Liver (tissue), 9 donors: Measurements from ENCODE around the gene SLC17A9. TPM values are rescaled to one million over a fixed set of nuclear protein-coding genes. Genes with fewer than 3 reads are reported as not detected.
"Not testable (repeated sequence)": the region's sequence is repeated elsewhere in the genome, so short reads cannot be mapped to it uniquely, and the experiment has no call there.

Experiments used
- DNase-seq: peaks from one replicate; pipeline ENCODE4 v3.0.0-alpha.2; 2017; ENCODE audit warnings: low spot score
- H3K27ac ChIP-seq, 2 donors: one replicate each; pipeline ENCODE4 v1.7.0; 2013; ENCODE audit warnings: inconsistent platforms in 2 of 2, low read length in 2 of 2, control low read depth in 1 of 2, low read depth in 1 of 2, mild to moderate bottlenecking in 1 of 2
- H3K27me3 ChIP-seq, 4 donors: one replicate each; pipeline versions ENCODE4 v1.6.1 to v1.7.0; 2013; ENCODE audit warnings: low read length in 3 of 4, inconsistent platforms in 1 of 4, mild to moderate bottlenecking in 1 of 4, moderate library complexity in 1 of 4; ENCODE audit not compliant: control insufficient read depth in 4 of 4, insufficient read depth in 4 of 4
- H3K36me3 ChIP-seq, 4 donors: one replicate each; pipeline versions ENCODE4 v1.6.1 to v1.7.0; 2013; ENCODE audit warnings: low read length in 3 of 4, mild to moderate bottlenecking in 3 of 4, low read depth in 1 of 4, moderate library complexity in 1 of 4; ENCODE audit not compliant: control insufficient read depth in 4 of 4, insufficient read depth in 3 of 4
- H3K4me1 ChIP-seq, 4 donors: one replicate each; pipeline versions ENCODE4 v1.6.1 to v1.7.0; 2013; ENCODE audit warnings: low read length in 3 of 4, mild to moderate bottlenecking in 3 of 4, moderate library complexity in 1 of 4; ENCODE audit not compliant: control insufficient read depth in 4 of 4, insufficient read depth in 4 of 4
- H3K4me3 ChIP-seq, 3 donors: one replicate each; pipeline versions ENCODE4 v1.6.1 to v1.7.0; 2013; ENCODE audit warnings: low read length in 3 of 3, control low read depth in 1 of 3, low read depth in 1 of 3, mild to moderate bottlenecking in 1 of 3
- H3K9ac ChIP-seq, 2 donors: one replicate each; pipeline ENCODE4 v1.7.0; 2013; ENCODE audit warnings: low read length in 2 of 2, mild to moderate bottlenecking in 2 of 2, moderate library complexity in 2 of 2, control low read depth in 1 of 2, low read depth in 1 of 2
- H3K9me3 ChIP-seq, 4 donors: one replicate each; pipeline versions ENCODE4 v1.6.1 to v1.7.0; 2013; ENCODE audit warnings: low read length in 3 of 4; ENCODE audit not compliant: control insufficient read depth in 4 of 4
- EGR1 ChIP-seq, 2 donors: IDR thresholded peaks; 2 replicates each; pipeline ENCODE4 v1.6.1; 2016 to 2018; ENCODE audit warnings: antibody characterized with exemption in 2 of 2, low read depth in 2 of 2
- FOXA1 ChIP-seq: IDR thresholded peaks from 2 replicates; pipeline ENCODE4 v1.6.1; 2016; ENCODE audit warnings: antibody characterized with exemption
- FOXA2 ChIP-seq: IDR thresholded peaks from 2 replicates; pipeline ENCODE4 v1.6.1; 2016; ENCODE audit warnings: antibody characterized with exemption
- GABPA ChIP-seq, 2 donors: IDR thresholded peaks in 1 of 2; conservative IDR thresholded peaks in 1 of 2; 2 replicates each; pipeline ENCODE4 v1.6.1; 2016; ENCODE audit warnings: antibody characterized with exemption in 2 of 2, mild to moderate bottlenecking in 1 of 2, moderate library complexity in 1 of 2
- HNF4A ChIP-seq, 2 donors: conservative IDR thresholded peaks; 2 replicates each; pipeline ENCODE4 v1.6.1; 2016; ENCODE audit warnings: antibody characterized with exemption in 2 of 2, mild to moderate bottlenecking in 2 of 2
- HNF4G ChIP-seq: IDR thresholded peaks from 2 replicates; pipeline ENCODE4 v1.6.1; 2016; ENCODE audit warnings: antibody characterized with exemption
- JUND ChIP-seq, 2 donors: IDR thresholded peaks; 2 replicates each; pipeline ENCODE4 v1.6.1; 2016; ENCODE audit warnings: antibody characterized with exemption in 2 of 2
- NR2F2 ChIP-seq: IDR thresholded peaks from 2 replicates; pipeline ENCODE4 v1.6.1; 2016; ENCODE audit warnings: antibody characterized with exemption
- RAD21 ChIP-seq, 2 donors: IDR thresholded peaks; 2 replicates each; pipeline ENCODE4 v1.6.1; 2016; ENCODE audit warnings: antibody characterized with exemption in 2 of 2, mild to moderate bottlenecking in 2 of 2
- RXRA ChIP-seq, 2 donors: IDR thresholded peaks; 2 replicates each; pipeline ENCODE4 v1.6.1; 2017 to 2018; ENCODE audit warnings: antibody characterized with exemption in 2 of 2, mild to moderate bottlenecking in 1 of 2
- SP1 ChIP-seq: IDR thresholded peaks from 2 replicates; pipeline ENCODE4 v1.6.1; 2018; ENCODE audit warnings: antibody characterized with exemption, mild to moderate bottlenecking
- TAF1 ChIP-seq: conservative IDR thresholded peaks from 2 replicates; pipeline ENCODE4 v1.6.1; 2016; ENCODE audit warnings: antibody characterized with exemption, mild to moderate bottlenecking
- YY1 ChIP-seq: IDR thresholded peaks from 2 replicates; pipeline ENCODE4 v1.6.1; 2016; ENCODE audit warnings: antibody characterized with exemption, mild to moderate bottlenecking
- WGBS: extraction: QIAGEN DNeasy Blood & Tissue Kit; methylation state at CpG from one replicate; pipeline ENCODE4 v1.1.7; 2013; 5-methylcytosine and 5-hydroxymethylcytosine counted together
- polyA plus RNA-seq, 2 donors: library from polyadenylated mRNA; stranded (reverse) in 1 of 2; unstranded in 1 of 2; fragments of 200-250 nt in 1 of 2; fragments of >200 nt in 1 of 2; fragmentation: Nextera tagmentation in 1 of 2; extraction: Ambion mirVana in 1 of 2; gene quantifications; one replicate each; pipeline versions ENCODE4 v1.2.1 to v1.2.3, GENCODE V29; 2013 to 2015
- total RNA-seq, 2 donors: library from RNA; depleted of rRNA; stranded (reverse); fragments of >200 nt; gene quantifications; one replicate each; pipeline ENCODE4 v1.2.3, GENCODE V29; 2014
- TF ChIP-seq, protein P1 (sequence below): IDR thresholded peaks from 2 replicates; pipeline ENCODE4 v1.6.1; 2016; ENCODE audit warnings: antibody characterized with exemption
- TF ChIP-seq, protein P2 (sequence below): IDR thresholded peaks from 2 replicates; pipeline ENCODE4 v1.6.1; 2016; ENCODE audit warnings: antibody characterized with exemption
- TF ChIP-seq, protein P3 (sequence below): IDR thresholded peaks from 2 replicates; pipeline ENCODE4 v1.6.1; 2016; ENCODE audit warnings: antibody characterized with exemption, mild to moderate bottlenecking
- TF ChIP-seq, protein P4 (sequence below): fragments of 150-350 bp; IDR thresholded peaks from 2 replicates; pipeline ENCODE4 v1.5.1; 2017; ENCODE audit warnings: improper control_type of control experiment, low read depth, low read length; ENCODE audit not compliant: missing input control
- TF ChIP-seq, protein P5 (sequence below): IDR thresholded peaks from 2 replicates; pipeline ENCODE4 v1.6.1; 2016; ENCODE audit warnings: antibody characterized with exemption
- donor health status: healthy.
- donor health status: healthy.
- donor health status: healthy.
- donor health status: healthy.
- donor health status: healthy.

Gene SLC17A9
- total and polyA plus RNA-seq, 4 donors, result 16.0 to 138 (median 64.6) TPM

DNA sequence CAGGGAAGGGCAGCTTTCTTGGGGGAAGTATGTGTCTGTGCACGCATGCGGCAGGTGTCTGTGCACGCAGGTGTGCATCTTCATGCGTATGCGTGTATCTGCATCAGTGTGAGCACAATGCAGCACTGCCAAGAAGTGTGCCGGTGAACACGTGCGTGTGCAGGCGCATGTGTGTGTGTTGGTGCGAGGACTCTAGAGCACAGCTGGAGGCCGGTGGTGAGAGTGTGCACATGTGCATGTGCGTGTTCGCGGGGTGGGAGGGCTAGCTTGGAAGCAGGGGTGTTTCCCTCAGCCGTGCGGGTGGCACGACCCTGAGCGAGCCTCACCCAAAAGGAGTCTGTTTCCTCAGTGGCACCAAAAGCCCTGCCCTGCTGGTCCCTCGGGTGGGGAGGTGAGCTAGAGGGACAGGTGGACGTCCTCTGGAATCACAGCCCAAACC, 7.5 kb downstream of the SLC17A9 start:
- Histone ChIP-seq H3K9me3 (no peaks in the 10 kb centered on the region), H3K9ac (no peak overlapping the region), H3K36me3 (peaks cover 27 to 74% (median 29%) of the 10 kb centered on the region in 4 donors), H3K27me3 (no peaks in the 10 kb centered on the region), H3K4me3 (no peak overlapping the region), H3K4me1 (peaks cover 0 to 17% (median 16%) of the 10 kb centered on the region in 4 donors), H3K27ac (no peak overlapping the region)
- 93% methylated on average over 20 of the region's 20 CpGs for WGBS
- no peak for TF ChIP-seq HNF4G
- TF ChIP-seq, protein P1, sequence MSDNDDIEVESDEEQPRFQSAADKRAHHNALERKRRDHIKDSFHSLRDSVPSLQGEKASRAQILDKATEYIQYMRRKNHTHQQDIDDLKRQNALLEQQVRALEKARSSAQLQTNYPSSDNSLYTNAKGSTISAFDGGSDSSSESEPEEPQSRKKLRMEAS, result no peak
- TF ChIP-seq RAD21 (IDR thresholded peaks at IDR 0.05), result no peak
- TF ChIP-seq, protein P2, sequence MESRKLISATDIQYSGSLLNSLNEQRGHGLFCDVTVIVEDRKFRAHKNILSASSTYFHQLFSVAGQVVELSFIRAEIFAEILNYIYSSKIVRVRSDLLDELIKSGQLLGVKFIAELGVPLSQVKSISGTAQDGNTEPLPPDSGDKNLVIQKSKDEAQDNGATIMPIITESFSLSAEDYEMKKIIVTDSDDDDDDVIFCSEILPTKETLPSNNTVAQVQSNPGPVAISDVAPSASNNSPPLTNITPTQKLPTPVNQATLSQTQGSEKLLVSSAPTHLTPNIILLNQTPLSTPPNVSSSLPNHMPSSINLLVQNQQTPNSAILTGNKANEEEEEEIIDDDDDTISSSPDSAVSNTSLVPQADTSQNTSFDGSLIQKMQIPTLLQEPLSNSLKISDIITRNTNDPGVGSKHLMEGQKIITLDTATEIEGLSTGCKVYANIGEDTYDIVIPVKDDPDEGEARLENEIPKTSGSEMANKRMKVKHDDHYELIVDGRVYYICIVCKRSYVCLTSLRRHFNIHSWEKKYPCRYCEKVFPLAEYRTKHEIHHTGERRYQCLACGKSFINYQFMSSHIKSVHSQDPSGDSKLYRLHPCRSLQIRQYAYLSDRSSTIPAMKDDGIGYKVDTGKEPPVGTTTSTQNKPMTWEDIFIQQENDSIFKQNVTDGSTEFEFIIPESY, result no peak
- TF ChIP-seq, protein P3, sequence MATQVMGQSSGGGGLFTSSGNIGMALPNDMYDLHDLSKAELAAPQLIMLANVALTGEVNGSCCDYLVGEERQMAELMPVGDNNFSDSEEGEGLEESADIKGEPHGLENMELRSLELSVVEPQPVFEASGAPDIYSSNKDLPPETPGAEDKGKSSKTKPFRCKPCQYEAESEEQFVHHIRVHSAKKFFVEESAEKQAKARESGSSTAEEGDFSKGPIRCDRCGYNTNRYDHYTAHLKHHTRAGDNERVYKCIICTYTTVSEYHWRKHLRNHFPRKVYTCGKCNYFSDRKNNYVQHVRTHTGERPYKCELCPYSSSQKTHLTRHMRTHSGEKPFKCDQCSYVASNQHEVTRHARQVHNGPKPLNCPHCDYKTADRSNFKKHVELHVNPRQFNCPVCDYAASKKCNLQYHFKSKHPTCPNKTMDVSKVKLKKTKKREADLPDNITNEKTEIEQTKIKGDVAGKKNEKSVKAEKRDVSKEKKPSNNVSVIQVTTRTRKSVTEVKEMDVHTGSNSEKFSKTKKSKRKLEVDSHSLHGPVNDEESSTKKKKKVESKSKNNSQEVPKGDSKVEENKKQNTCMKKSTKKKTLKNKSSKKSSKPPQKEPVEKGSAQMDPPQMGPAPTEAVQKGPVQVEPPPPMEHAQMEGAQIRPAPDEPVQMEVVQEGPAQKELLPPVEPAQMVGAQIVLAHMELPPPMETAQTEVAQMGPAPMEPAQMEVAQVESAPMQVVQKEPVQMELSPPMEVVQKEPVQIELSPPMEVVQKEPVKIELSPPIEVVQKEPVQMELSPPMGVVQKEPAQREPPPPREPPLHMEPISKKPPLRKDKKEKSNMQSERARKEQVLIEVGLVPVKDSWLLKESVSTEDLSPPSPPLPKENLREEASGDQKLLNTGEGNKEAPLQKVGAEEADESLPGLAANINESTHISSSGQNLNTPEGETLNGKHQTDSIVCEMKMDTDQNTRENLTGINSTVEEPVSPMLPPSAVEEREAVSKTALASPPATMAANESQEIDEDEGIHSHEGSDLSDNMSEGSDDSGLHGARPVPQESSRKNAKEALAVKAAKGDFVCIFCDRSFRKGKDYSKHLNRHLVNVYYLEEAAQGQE, result no peak
- no peak for TF ChIP-seq HNF4A (conservative IDR thresholded peaks at IDR 0.05)
- no peak for TF ChIP-seq RXRA (IDR thresholded peaks at IDR 0.05)
- TF ChIP-seq TAF1, result no peak
- no peak for TF ChIP-seq FOXA1
- no peak for TF ChIP-seq EGR1 (IDR thresholded peaks at IDR 0.05; ENCODE audit: low read depth in 2 of 2)
- TF ChIP-seq, protein P4, sequence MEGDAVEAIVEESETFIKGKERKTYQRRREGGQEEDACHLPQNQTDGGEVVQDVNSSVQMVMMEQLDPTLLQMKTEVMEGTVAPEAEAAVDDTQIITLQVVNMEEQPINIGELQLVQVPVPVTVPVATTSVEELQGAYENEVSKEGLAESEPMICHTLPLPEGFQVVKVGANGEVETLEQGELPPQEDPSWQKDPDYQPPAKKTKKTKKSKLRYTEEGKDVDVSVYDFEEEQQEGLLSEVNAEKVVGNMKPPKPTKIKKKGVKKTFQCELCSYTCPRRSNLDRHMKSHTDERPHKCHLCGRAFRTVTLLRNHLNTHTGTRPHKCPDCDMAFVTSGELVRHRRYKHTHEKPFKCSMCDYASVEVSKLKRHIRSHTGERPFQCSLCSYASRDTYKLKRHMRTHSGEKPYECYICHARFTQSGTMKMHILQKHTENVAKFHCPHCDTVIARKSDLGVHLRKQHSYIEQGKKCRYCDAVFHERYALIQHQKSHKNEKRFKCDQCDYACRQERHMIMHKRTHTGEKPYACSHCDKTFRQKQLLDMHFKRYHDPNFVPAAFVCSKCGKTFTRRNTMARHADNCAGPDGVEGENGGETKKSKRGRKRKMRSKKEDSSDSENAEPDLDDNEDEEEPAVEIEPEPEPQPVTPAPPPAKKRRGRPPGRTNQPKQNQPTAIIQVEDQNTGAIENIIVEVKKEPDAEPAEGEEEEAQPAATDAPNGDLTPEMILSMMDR, result no peak
- no peak for TF ChIP-seq YY1
- TF ChIP-seq NR2F2, result no peak
- TF ChIP-seq JUND (IDR thresholded peaks at IDR 0.05), result no peak
- no peak for TF ChIP-seq SP1
- TF ChIP-seq, protein P5, sequence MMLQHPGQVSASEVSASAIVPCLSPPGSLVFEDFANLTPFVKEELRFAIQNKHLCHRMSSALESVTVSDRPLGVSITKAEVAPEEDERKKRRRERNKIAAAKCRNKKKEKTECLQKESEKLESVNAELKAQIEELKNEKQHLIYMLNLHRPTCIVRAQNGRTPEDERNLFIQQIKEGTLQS, result no peak
- no peak for TF ChIP-seq GABPA (IDR thresholded peaks at IDR 0.05 in 1 of 2, conservative IDR thresholded peaks at IDR 0.05 in 1 of 2)
- TF ChIP-seq FOXA2, result no peak
- no peak for DNase-seq

DNA sequence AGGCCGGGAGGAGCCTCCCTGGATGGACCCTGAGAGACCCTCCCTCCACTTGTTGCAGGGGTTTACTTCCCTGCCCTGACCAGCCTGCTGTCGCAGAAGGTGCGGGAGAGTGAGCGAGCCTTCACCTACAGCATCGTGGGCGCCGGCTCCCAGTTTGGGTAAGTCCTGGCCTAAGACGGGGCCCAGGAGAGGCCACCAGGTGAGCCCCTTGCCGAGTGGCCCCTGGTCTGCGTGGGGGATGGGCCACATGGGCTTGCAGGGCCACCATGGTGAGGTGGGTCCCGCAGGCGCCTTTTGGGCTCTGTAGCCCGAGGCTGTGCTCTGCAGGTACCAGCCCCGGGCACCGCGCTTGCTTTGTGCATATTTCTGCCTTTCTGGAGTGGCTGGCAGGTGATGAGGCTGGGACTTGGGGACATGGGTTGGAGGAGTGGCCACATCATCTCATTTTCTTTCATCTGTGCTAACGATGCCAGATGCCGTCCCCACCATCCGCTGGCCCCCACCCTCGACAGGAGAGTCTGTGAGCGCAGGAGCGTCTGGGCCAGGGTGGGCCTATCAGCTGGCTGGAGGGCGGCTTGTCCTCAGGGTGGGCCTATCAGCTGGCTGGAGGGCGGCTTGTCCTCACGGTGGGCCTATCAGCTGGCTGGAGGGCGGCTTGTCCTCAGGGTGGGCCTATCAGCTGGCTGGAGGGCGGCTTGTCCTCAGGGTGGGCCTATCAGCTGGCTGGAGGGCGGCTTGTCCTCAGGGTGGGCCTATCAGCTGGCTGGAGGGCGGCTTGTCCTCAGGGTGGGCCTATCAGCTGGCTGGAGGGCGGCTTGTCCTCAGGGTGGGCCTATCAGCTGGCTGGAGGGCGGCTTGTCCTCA, 8.2 kb downstream of the SLC17A9 start:
- H3K9ac ChIP-seq, H3K4me3 ChIP-seq, H3K9me3 ChIP-seq, DNase-seq, H3K27ac ChIP-seq, H3K27me3 ChIP-seq: not testable (repeated sequence)
- WGBS, result 97% methylated on average over 24 of the region's 31 CpGs
- H3K4me1 ChIP-seq, result peaks cover 0 to 17% (median 14%) of the 10 kb centered on the region in 4 donors
- H3K36me3 ChIP-seq, result peaks cover 30 to 79% (median 35%) of the 10 kb centered on the region in 4 donors
